K562 (cell line): Measurements from ENCODE around the gene MMP24. TPM values are rescaled to one million over a fixed set of nuclear protein-coding genes. Genes with fewer than 3 reads are reported as not detected.
A peak's percentile ranks its signal among the peaks of the same experiment; 100 is the strongest.

Experiments used
- ATAC-seq: fragments of 200-7000 bp; cut with Tn5 transposase; 3 replicates; pipeline ENCODE4 v1.9.1; 2020; ENCODE audit warnings: moderate library complexity
- BruUV-seq: library from RNA; stranded (reverse); fragments of 400-500 nt; replicated peaks from 2 replicates; lab custom pipeline; 2021; lab: Mats Ljungman, UMichigan
- CTCF ChIA-PET: fragments of 300-600 bp; formaldehyde crosslinking; extraction: SDS; loops from one replicate; lab custom pipeline; 2021; ENCODE audit warnings: low intra/inter-chr PET ratio; lab: Yijun Ruan, JAX
- POLR2A ChIA-PET: fragments of 300-600, 350-650 bp; sonication (Branson Sonifier 250); formaldehyde crosslinking; extraction: SDS; loops from one replicate; lab custom pipeline; 2021; ENCODE audit warnings: antibody characterized with exemption, inconsistent platforms; lab: Yijun Ruan, JAX
- DNase-seq, 4 experiments: peaks; one replicate each; pipeline versions ENCODE4 v3.0.0 to v3.0.0-alpha.2; 2011 to 2018; ENCODE audit warnings: low spot score in 3 of 4, mixed read lengths in 3 of 4; ENCODE audit errors: extremely low read depth in 1 of 4
- FAIRE-seq: peaks from 2 replicates; lab custom pipeline; 2011; peaks lifted over from hg19 to GRCh38; lab: Jason Lieb, UNC
- H2AFZ ChIP-seq: 2 replicates; pipeline ENCODE4 v1.6.0; 2011; ENCODE audit warnings: low read depth, low read length, control low read depth, inconsistent platforms
- H3K27ac ChIP-seq: fragments of 200-600 bp; 3 replicates; pipeline ENCODE4 v1.8.0; 2011; ENCODE audit warnings: low read depth, mild to moderate bottlenecking, control low read depth, inconsistent platforms, low read length, moderate library complexity, mixed read lengths; ENCODE audit errors: extremely low read depth
- H3K27me3 ChIP-seq, 2 experiments: fragments of 300-600 bp in 1 of 2; 2 replicates in 1 of 2; 3 replicates in 1 of 2; pipeline versions ENCODE4 v1.6.0 to v1.8.0; 2011; ENCODE audit warnings: inconsistent platforms in 2 of 2, low read length in 2 of 2, mild to moderate bottlenecking in 1 of 2, mixed read lengths in 1 of 2, moderate library complexity in 1 of 2; ENCODE audit not compliant: control insufficient read depth in 2 of 2, insufficient read depth in 2 of 2
- H3K36me3 ChIP-seq: fragments of 300-600 bp; 3 replicates; pipeline ENCODE4 v1.8.0; 2011; ENCODE audit warnings: mild to moderate bottlenecking, low read length, inconsistent platforms; ENCODE audit not compliant: control insufficient read depth, insufficient read depth
- H3K4me1 ChIP-seq, 2 experiments: fragments of 200-600 bp in 1 of 2; replicated peaks in 1 of 2; 2 replicates in 1 of 2; 3 replicates in 1 of 2; pipeline versions ENCODE4 v1.5.1 to v1.8.0; 2011; ENCODE audit warnings: inconsistent platforms in 2 of 2, low read length in 2 of 2, mild to moderate bottlenecking in 1 of 2, mixed read lengths in 1 of 2, moderate library complexity in 1 of 2; ENCODE audit not compliant: control insufficient read depth in 2 of 2, insufficient read depth in 2 of 2
- H3K4me2 ChIP-seq: 2 replicates; pipeline ENCODE4 v1.6.1; 2011; ENCODE audit warnings: low read length, control low read depth, inconsistent platforms, mixed read lengths; ENCODE audit not compliant: insufficient read depth
- H3K4me3 ChIP-seq: fragments of 200-600 bp; sonication (generic), shearing (Covaris generic); 2 replicates; pipeline ENCODE4 v1.5.1; 2016; ENCODE audit warnings: control low read depth, inconsistent platforms
- H3K79me2 ChIP-seq: fragments of 200-600 bp; 3 replicates; pipeline ENCODE4 v1.8.0; 2011; ENCODE audit warnings: low read length, inconsistent platforms; ENCODE audit not compliant: control insufficient read depth, insufficient read depth
- H3K9ac ChIP-seq, 2 experiments: 2 replicates each; pipeline versions ENCODE4 v1.6.0 to v1.6.1; 2011; ENCODE audit warnings: low read depth in 2 of 2, low read length in 2 of 2, control low read depth in 1 of 2, inconsistent platforms in 1 of 2, mild to moderate bottlenecking in 1 of 2, mixed read lengths in 1 of 2; ENCODE audit not compliant: insufficient read depth in 1 of 2
- H3K9me1 ChIP-seq: one replicate; pipeline ENCODE4 v1.6.0; 2011; ENCODE audit warnings: inconsistent platforms, mild to moderate bottlenecking, low read length, moderate library complexity; ENCODE audit not compliant: control insufficient read depth, insufficient read depth
- H3K9me3 ChIP-seq: replicated peaks from 2 replicates; pipeline ENCODE4 v1.5.1; 2011; ENCODE audit warnings: low read depth, low read length, inconsistent platforms; ENCODE audit not compliant: control insufficient read depth, insufficient read depth
- H4K20me1 ChIP-seq: replicated peaks from 2 replicates; pipeline ENCODE4 v1.6.1; 2011; ENCODE audit warnings: low read length, inconsistent platforms, mixed read lengths; ENCODE audit not compliant: control insufficient read depth, insufficient read depth
- ATF3 ChIP-seq, 2 experiments: fragments of 450-650 bp in 1 of 2; sonication (generic) in 1 of 2; formaldehyde crosslinking in 1 of 2; IDR thresholded peaks in 1 of 2; conservative IDR thresholded peaks in 1 of 2; 2 replicates each; pipeline versions ENCODE4 v1.6.1 to v1.8.1; 2016 to 2023; ENCODE audit warnings: mild to moderate bottlenecking in 2 of 2, moderate library complexity in 2 of 2, inconsistent platforms in 1 of 2, missing genetic modification reagents in 1 of 2
- DIDO1 ChIP-seq: fragments of 450-650 bp; IDR thresholded peaks from 2 replicates; pipeline ENCODE4 v1.6.1; 2016; ENCODE audit warnings: low read depth, missing biosample characterization, missing genetic modification characterization
- ETS1 ChIP-seq: conservative IDR thresholded peaks from 2 replicates; pipeline ENCODE4 v1.6.1; 2011; ENCODE audit warnings: low read depth, mild to moderate bottlenecking, low read length; ENCODE audit not compliant: control insufficient read depth
- HDAC6 ChIP-seq: IDR thresholded peaks from 2 replicates; pipeline ENCODE4 v1.6.1; 2012; ENCODE audit warnings: low read depth, mild to moderate bottlenecking, control low read depth, inconsistent platforms, low read length, moderate library complexity
- KLF6 ChIP-seq: fragments of 250-450 bp; sonication (Bioruptor Pico); IDR thresholded peaks from 2 replicates; pipeline ENCODE4 v1.4.0; 2020; ENCODE audit warnings: mild to moderate bottlenecking, moderate library complexity, borderline replicate concordance
- LCOR ChIP-seq: sonication (generic); formaldehyde crosslinking; IDR thresholded peaks from 2 replicates; pipeline ENCODE4 v1.8.0; 2022; ENCODE audit warnings: mild to moderate bottlenecking, missing genetic modification reagents
- NFRKB ChIP-seq: fragments of 450-650 bp; IDR thresholded peaks from 2 replicates; pipeline ENCODE4 v1.6.1; 2016; ENCODE audit warnings: low read depth
- PHB2 ChIP-seq: fragments of 450-650 bp; IDR thresholded peaks from 2 replicates; pipeline ENCODE4 v1.6.1; 2017; ENCODE audit warnings: low read depth
- PHF20 ChIP-seq: fragments of 450-650 bp; IDR thresholded peaks from 2 replicates; pipeline ENCODE4 v1.6.1; 2018; ENCODE audit not compliant: partially characterized antibody
- TEAD4 ChIP-seq, 2 experiments: sonication (generic) in 1 of 2; formaldehyde crosslinking in 1 of 2; IDR thresholded peaks; 2 replicates each; pipeline versions ENCODE4 v1.6.1 to v1.8.0; 2012 to 2022; ENCODE audit warnings: borderline replicate concordance in 1 of 2, inconsistent platforms in 1 of 2, low read length in 1 of 2, mild to moderate bottlenecking in 1 of 2, missing genetic modification reagents in 1 of 2
- ZBTB12 ChIP-seq: fragments of 250-450 bp; sonication (Bioruptor Pico); IDR thresholded peaks from 2 replicates; pipeline ENCODE4 v1.4.0; 2020
- ZFPM2 ChIP-seq: fragments of 250-450 bp; sonication (Bioruptor Pico); IDR thresholded peaks from 2 replicates; pipeline ENCODE4 v1.5.1; 2022; ENCODE audit warnings: mild to moderate bottlenecking
- ZNF384 ChIP-seq: IDR thresholded peaks from 2 replicates; pipeline ENCODE4 v1.6.1; 2012; ENCODE audit warnings: low read depth, low read length, improper control_type of control experiment
- ZNF408 ChIP-seq: fragments of 250-450 bp; sonication (Bioruptor Pico); IDR thresholded peaks from 2 replicates; pipeline ENCODE4 v1.4.0; 2020; ENCODE audit warnings: low read depth, mild to moderate bottlenecking, moderate library complexity
- WGBS: fragments of 100-300 bp; shearing (Covaris generic); methylation state at CpG from one replicate; pipeline ENCODE4 v1.1.6; 2016; ENCODE audit warnings: low coverage, mixed read lengths; ENCODE audit not compliant: insufficient coverage; ENCODE audit errors: missing lambda C conversion rate; 5-methylcytosine and 5-hydroxymethylcytosine counted together
- in situ Hi-C: fragments of 300-500 bp; cut with MboI; formaldehyde crosslinking; loops from 4 replicates; pipeline ENCODE4 v1.15.0; 2018; ENCODE audit warnings: inconsistent platforms, mixed read lengths
- intact Hi-C: fragments of 100-400 bp; cut with micrococcal nuclease; formaldehyde crosslinking; loops from 2 replicates; pipeline ENCODE4 v1.14.2; 2022
- polyA plus RNA-seq, 8 experiments: library from polyadenylated mRNA; depleted of rRNA in 4 of 8; stranded (reverse) in 5 of 8; unstranded in 3 of 8; fragments of >200 nt; fragmentation: Nextera tagmentation in 2 of 8; fragmentation: Illumina TruSeq in 1 of 8; extraction: Ambion mirVana in 2 of 8; extraction: Trizol in 1 of 8; gene quantifications; 2 replicates each; pipeline versions ENCODE4 v1.2.1 to v1.2.3, GENCODE V29; 2011 to 2014; ENCODE audit warnings: inconsistent platforms in 1 of 8, missing spikeins in 1 of 8
- total RNA-seq, 7 experiments: library from RNA; depleted of rRNA in 6 of 7; stranded (reverse); fragments of >200 nt in 6 of 7; fragmentation: Illumina TruSeq in 2 of 7; extraction: Trizol in 2 of 7; gene quantifications; 2 replicates each; pipeline versions ENCODE4 v1.2.1 to v1.2.3, GENCODE V29; 2011 to 2021; ENCODE audit warnings: low replicate concordance in 1 of 7

The MMP24 gene
- total and polyA plus RNA-seq, 9 of the 15 experiments (the other 6 are each of a cell fraction or from before 2014, with no cell fraction given), result 0.03 to 0.07 (median 0.03) TPM; not detected in 6

GRCh38 chr20:35207950-35208611, 18.4 kb upstream of the MMP24 start (continued):
- TF ChIP-seq ZNF408 (CRISPR knock-in tag) (no peak), ZNF384 (peak; percentile 66; the same call in 1 of the 2 replicates), DIDO1 (tag) (no peak), PHB2 (no peak), HDAC6 (no peak), ZFPM2 (no peak), NFRKB (no peak)

- WGBS, result 52% methylated on average over 12 of the region's 12 CpGs
- peak; percentile 74 for ATAC-seq
- no peak overlapping the region for H2AFZ ChIP-seq
- intact Hi-C loops, result no loop called here
- ChIA-PET POLR2A (no interaction called here), CTCF (interaction anchor here (0.6 kb wide), 1 partner anchor 339 kb away, joined by 7 read pairs; the partner anchor contains the start of gene ACSS2)
- in situ Hi-C loops, result loop anchor here (10.0 kb wide), 1 partner anchor 381 kb away; no protein-coding TSS in a partner anchor
- H3K9me1 ChIP-seq, result no peaks in the 10 kb centered on the region
- no peak overlapping the region for H3K27ac ChIP-seq
- no peaks in the 10 kb centered on the region for H3K9me3 ChIP-seq
- H3K4me2 ChIP-seq, result no peak overlapping the region
- no peaks in the 10 kb centered on the region for H3K79me2 ChIP-seq
- no peak overlapping the region for H3K4me3 ChIP-seq
- peaks cover 4 to 5% of the 10 kb centered on the region in 2 experiments; a peak in 1 of 5 replicates for H3K27me3 ChIP-seq
- peak in 2 of 4 experiments; percentile 24 to 27 for DNase-seq
- no TSS peak for BruUV-seq
- H3K4me1 ChIP-seq, result peaks cover 3 to 7% of the 10 kb centered on the region in 2 experiments; a peak in 2 of 5 replicates
- no peak for FAIRE-seq
- H4K20me1 ChIP-seq, result no peaks in the 10 kb centered on the region
- H3K9ac ChIP-seq, result no peak overlapping the region
- H3K36me3 ChIP-seq, result no peaks in the 10 kb centered on the region
- TF ChIP-seq TEAD4 (IDR thresholded peaks at IDR 0.05; ENCODE audit: low read length) (peak; percentile 17; the same call in 1 of the 2 replicates), TEAD4 (CRISPR knock-in tag; IDR thresholded peaks at IDR 0.05; ENCODE audit: borderline replicate concordance) (no peak), ATF3 (IDR thresholded peaks at IDR 0.05) (peak; percentile 81), ATF3 (CRISPR knock-in tag; conservative IDR thresholded peaks at IDR 0.05) (no peak), KLF6 (CRISPR knock-in tag) (no peak), PHF20 (no peak), ETS1 (no peak), LCOR (CRISPR knock-in tag) (no peak), ZBTB12 (no peak)
These were observed 11.2 kb upstream of the MMP24 start for GRCh38 chr20:35215066-35215956.
